Panc1 (cell line): ENCODE measurements around the gene SEMA3D. TPM values are rescaled to one million over a fixed set of nuclear protein-coding genes. Genes with fewer than 3 reads are reported as not detected.

Experiments
- ATAC-seq: fragments of 200-7000 bp; cut with Tn5 transposase; 2 replicates; pipeline ENCODE4 v1.9.1; 2020; ENCODE audit warnings: mild to moderate bottlenecking, moderate library complexity
- BruUV-seq: library from RNA; stranded (reverse); fragments of 400-500 nt; replicated peaks from 2 replicates; lab custom pipeline; 2021; lab: Mats Ljungman, UMichigan
- CTCF ChIA-PET: fragments of 300-600 bp; sonication (Branson Sonifier 250); formaldehyde crosslinking; loops from one replicate; lab custom pipeline; 2022; ENCODE audit warnings: antibody characterized with exemption; lab: Charles Lee
- POLR2A ChIA-PET: fragments of 300-600 bp; sonication (Branson Sonifier 250); formaldehyde crosslinking; loops from one replicate; lab custom pipeline; 2022; ENCODE audit warnings: antibody characterized with exemption; lab: Charles Lee
- DNase-seq: peaks from one replicate; pipeline ENCODE4 v3.0.0-alpha.2; 2010; ENCODE audit warnings: low read depth, low spot score
- H3K27ac ChIP-seq: 2 replicates; pipeline ENCODE4 v1.5.1; 2011; ENCODE audit warnings: mild to moderate bottlenecking, low read length, inconsistent platforms
- H3K27me3 ChIP-seq: fragments of 200-500 bp; sonication (Bioruptor generic); 2 replicates; pipeline ENCODE4 v1.6.0; 2014; ENCODE audit warnings: low read length, inconsistent platforms; ENCODE audit not compliant: control insufficient read depth, insufficient read depth
- H3K36me3 ChIP-seq: fragments of 200-500 bp; sonication (Bioruptor generic); 2 replicates; pipeline ENCODE4 v1.5.1; 2014; ENCODE audit warnings: inconsistent platforms, mild to moderate bottlenecking, low read length, moderate library complexity; ENCODE audit not compliant: control insufficient read depth, insufficient read depth
- H3K4me1 ChIP-seq: 2 replicates; pipeline ENCODE4 v1.5.1; 2011; ENCODE audit warnings: inconsistent platforms, mild to moderate bottlenecking, low read length, moderate library complexity; ENCODE audit not compliant: control insufficient read depth, insufficient read depth
- H3K4me3 ChIP-seq, 2 experiments: 2 replicates each; pipeline ENCODE4 v1.5.1; 2011 to 2012; ENCODE audit warnings: low read depth in 2 of 2, low read length in 2 of 2, mild to moderate bottlenecking in 2 of 2, inconsistent platforms in 1 of 2, moderate library complexity in 1 of 2
- H3K9me3 ChIP-seq: fragments of 200-500 bp; sonication (Bioruptor generic); 2 replicates; pipeline ENCODE4 v1.5.1; 2014; ENCODE audit warnings: low read depth, mild to moderate bottlenecking, inconsistent platforms, low read length, moderate library complexity; ENCODE audit not compliant: control insufficient read depth, insufficient read depth
- CTCF ChIP-seq: fragments of 450-650 bp; IDR thresholded peaks from 2 replicates; pipeline ENCODE4 v1.5.1; 2017; ENCODE audit warnings: mild to moderate bottlenecking
- POLR2AphosphoS5 ChIP-seq: IDR thresholded peaks from 2 replicates; pipeline ENCODE4 v1.6.1; 2012; ENCODE audit warnings: mild to moderate bottlenecking, low read depth, low read length, moderate library complexity
- REST ChIP-seq, 2 experiments: IDR thresholded peaks; 2 replicates each; pipeline ENCODE4 v1.6.1; 2011 to 2012; ENCODE audit warnings: low read depth in 2 of 2, control low read depth in 1 of 2, low read length in 1 of 2, mild to moderate bottlenecking in 1 of 2, moderate library complexity in 1 of 2; ENCODE audit not compliant: insufficient read depth in 1 of 2
- SIN3A ChIP-seq: IDR thresholded peaks from 2 replicates; pipeline ENCODE4 v1.6.1; 2012; ENCODE audit warnings: low read depth, mild to moderate bottlenecking, low read length, moderate library complexity, borderline replicate concordance; ENCODE audit not compliant: insufficient read depth
- TCF7L2 ChIP-seq: IDR thresholded peaks from 2 replicates; pipeline ENCODE4 v1.6.1; 2011; ENCODE audit warnings: mild to moderate bottlenecking, low read depth, low read length, inconsistent platforms
- in situ Hi-C: cut with HindIII; loops from 2 replicates; pipeline ENCODE4 v1.10.0; 2016; ENCODE audit warnings: low sequenced_read_pairs, low pct_unique_long_range_greater_than_20kb
- intact Hi-C: fragments of 100-400 bp; cut with micrococcal nuclease; formaldehyde crosslinking; loops from one replicate; pipeline ENCODE4 v1.10.0; 2022; ENCODE audit not compliant: unreplicated experiment
- total RNA-seq: library from RNA; stranded (reverse); gene quantifications from one replicate; pipeline ENCODE4 v1.2.1, GENCODE V29; 2021; ENCODE audit not compliant: unreplicated experiment

The SEMA3D gene
- total RNA-seq, 1 experiment from 2014 or later, result 11.5 TPM

GRCh38 chr7:85172530-85172941 is 14.3 kb downstream of the SEMA3D start:
- in situ Hi-C loops (no loop called here), intact Hi-C loops (no loop called here)
- ATAC-seq, result no peak
- no peaks in the 10 kb centered on the region for H3K27me3 ChIP-seq
- H3K27ac ChIP-seq, result no peak overlapping the region
- CTCF ChIA-PET, result no interaction called here
- no peak for TF ChIP-seq REST (IDR thresholded peaks at IDR 0.05; ENCODE audit: insufficient read depth in 1 of 2, low read depth in 2 of 2, low read length in 1 of 2)
- TF ChIP-seq POLR2AphosphoS5, result no peak
- no peak for TF ChIP-seq TCF7L2
- TF ChIP-seq SIN3A, result no peak
- DNase-seq, result no peak
- BruUV-seq, result no TSS peak
- H3K4me1 ChIP-seq, result no peaks in the 10 kb centered on the region
- H3K4me3 ChIP-seq, result no peak overlapping the region
- POLR2A ChIA-PET, result no interaction called here
- H3K9me3 ChIP-seq, result no peaks in the 10 kb centered on the region
- no peaks in the 10 kb centered on the region for H3K36me3 ChIP-seq

- Histone ChIP-seq H3K27ac (no peak overlapping the region), H3K4me1 (no peaks in the 10 kb centered on the region), H3K27me3 (no peaks in the 10 kb centered on the region), H3K4me3 (no peak overlapping the region), H3K9me3 (no peaks in the 10 kb centered on the region), H3K36me3 (no peaks in the 10 kb centered on the region)
- ChIA-PET POLR2A (no interaction called here), CTCF (no interaction called here)
- DNase-seq (no peak), ATAC-seq (no peak)
- intact Hi-C loops, result no loop called here
- TF ChIP-seq CTCF (no peak), SIN3A (no peak), REST (IDR thresholded peaks at IDR 0.05; ENCODE audit: insufficient read depth in 1 of 2, low read depth in 2 of 2, low read length in 1 of 2) (no peak), TCF7L2 (no peak), POLR2AphosphoS5 (no peak)
- in situ Hi-C loops, result no loop called here
- no TSS peak for BruUV-seq
These were observed 19.2 kb downstream of the SEMA3D start for GRCh38 chr7:85167636-85168035.
